Heart left ventricle (tissue), 16 donors: ENCODE data around the gene GAMT. TPM values are rescaled to one million over a fixed set of nuclear protein-coding genes. Genes with fewer than 3 reads are reported as not detected.

ENCODE experiments used
- ATAC-seq, 4 donors: fragments of 200-7000 bp; cut with Tn5 transposase; one replicate each; pipeline ENCODE4 v1.9.1; 2020 to 2022; ENCODE audit warnings: moderate library complexity in 4 of 4, mild to moderate bottlenecking in 3 of 4, moderate number of reproducible peaks in 1 of 4
- DNase-seq, 5 donors: peaks; one replicate each; pipeline ENCODE4 v3.0.0-alpha.2; 2020
- H3K27ac ChIP-seq, 12 donors: fragments of 200-600 bp; sonication (generic) in 4 of 12; one replicate each; pipeline versions ENCODE4 v1.5.0 to v1.8.0; 2016 to 2022; ENCODE audit warnings: mild to moderate bottlenecking in 2 of 12
- H3K27me3 ChIP-seq, 9 donors: fragments of 200-600 bp; sonication (generic) in 2 of 9; one replicate each; pipeline versions ENCODE4 v1.5.1 to v1.8.0; 2016 to 2022; ENCODE audit warnings: mild to moderate bottlenecking in 3 of 9
- H3K36me3 ChIP-seq, 9 donors: fragments of 200-600 bp; sonication (generic) in 2 of 9; one replicate each; pipeline versions ENCODE4 v1.5.0 to v1.8.0; 2018 to 2022; ENCODE audit warnings: mild to moderate bottlenecking in 2 of 9
- H3K4me1 ChIP-seq, 12 donors: fragments of 200-600 bp; sonication (generic) in 4 of 12; one replicate each; pipeline versions ENCODE4 v1.5.0 to v1.8.0; 2016 to 2022; ENCODE audit warnings: mild to moderate bottlenecking in 3 of 12
- H3K4me3 ChIP-seq, 12 donors: fragments of 200-600 bp; sonication (generic) in 4 of 12; one replicate each; pipeline versions ENCODE4 v1.5.0 to v1.8.0; 2017 to 2022; ENCODE audit warnings: mild to moderate bottlenecking in 9 of 12, moderate library complexity in 4 of 12
- H3K9me3 ChIP-seq, 12 donors: fragments of 200-600 bp; sonication (generic) in 4 of 12; one replicate each; pipeline versions ENCODE4 v1.5.0 to v1.8.0; 2016 to 2022; ENCODE audit warnings: mild to moderate bottlenecking in 1 of 12
- CTCF ChIP-seq, 12 donors: fragments of 200-600 bp; sonication (generic) in 4 of 12; IDR thresholded peaks; one replicate each; pipeline versions ENCODE4 v1.5.0 to v1.8.0; 2018 to 2022; ENCODE audit warnings: antibody characterized with exemption in 12 of 12, mild to moderate bottlenecking in 5 of 12
- POLR2A ChIP-seq, 2 donors: fragments of 450-650 bp; IDR thresholded peaks; one replicate each; pipeline ENCODE4 v1.6.1; 2017; ENCODE audit warnings: antibody characterized with exemption in 2 of 2, mild to moderate bottlenecking in 2 of 2, moderate library complexity in 2 of 2
- WGBS, 4 donors: extraction: QIAGEN DNeasy Blood & Tissue Kit in 2 of 4; methylation state at CpG; one replicate each; pipeline versions ENCODE4 v1.1.5 to v1.1.7; 2013 to 2018; 5-methylcytosine and 5-hydroxymethylcytosine counted together
- intact Hi-C, 10 donors: fragments of 100-400 bp; cut with DNase I; formaldehyde crosslinking; loops; one replicate each; pipeline versions ENCODE4 v1.11.1 to v1.14.2; 2022
- polyA plus RNA-seq, 2 donors: library from polyadenylated mRNA; stranded (reverse); fragments of 200-250 nt; gene quantifications; one replicate each; pipeline ENCODE4 v1.2.3, GENCODE V29; 2013
- total RNA-seq, 9 donors: library from RNA; depleted of rRNA in 2 of 9; stranded (reverse); fragments of >200 nt in 2 of 9; fragmentation: NEBNext Ultra II Directional in 3 of 9; extraction: Animal tissue kit (Norgen Biotek cat#: 25700) in 3 of 9; gene quantifications; one replicate each; pipeline versions ENCODE4 v1.1.0 to v1.2.4, GENCODE V29; 2016 to 2023
- donor health status: ischemic (EF 13 %, LVEDD 7.1; RV severe dilation, severe dysfunction).
- donor health status: healthy with polysubstance abuse.
- donor health status: DM: no; HTN: yes; CAD: no.
- donor health status: DM: no; HTN: no; CAD: no.
- donor health status: ischemic (EF 25% LVEDD 6.9; RV normal size, moderate dysfunction).
- donor health status: ischemic (EF 25% LVEDD 5.7; RV mildly dilated, moderate dysfunction).
- donor health status: healthy.
- donor health status: DM: yes; HTN: yes; CAD: no.
- donor health status: ischemic (EF 35%, LVEDD 5.7; RV mildly dilated, moderate dysfunction).
- donor health status: nonischemic (EF 11% LVEDD 7.7; RV severe dilation, severe dysfunction).
- donor health status: DM: yes; HTN: yes; CAD: no.
- donor health status: PGD.
- donor health status: ischemic (EF 29% LVEDD 5.4; RV normal size, mild dysfunction).
- donor health status: nonischemic (EF 23%, LVEDD 6.1; RV moderate dilation, normal function).

GAMT gene
- total and polyA plus RNA-seq, 11 donors, result 21.9 to 180 (median 62.5) TPM

GRCh38 chr19:1386945-1387683 is 14.2 kb downstream of the GAMT start:
- Histone ChIP-seq H3K4me1 (peaks cover 2 to 51% (median 37%) of the 10 kb centered on the region in 12 donors), H3K36me3 (peaks cover 2 to 52% (median 37%) of the 10 kb centered on the region in 9 donors)

GRCh38 chr19:1385816-1386215 is 15.5 kb downstream of the GAMT start:
- DNase-seq (peak in 1 of 5 donors; percentile 69), ATAC-seq (no peak)
- Histone ChIP-seq H3K27ac (peak overlapping the region in 7 of 12 donors; percentile 25 to 97 (median 57)), H3K27me3 (no peaks in the 10 kb centered on the region), H3K4me1 (peaks cover 2 to 57% (median 42%) of the 10 kb centered on the region in 12 donors), H3K4me3 (peak overlapping the region in 2 of 12 donors; percentile 2 to 8), H3K9me3 (no peaks in the 10 kb centered on the region), H3K36me3 (peaks cover 2 to 39% (median 24%) of the 10 kb centered on the region in 9 donors)
- WGBS, 4 donors, result 57 to 100% (median 78%) methylated on average over 1 to 3 of the region's 3 CpGs
- intact Hi-C loops, result loop anchor here in 1 of 10 donors (10.0 kb wide), 1 partner anchor 111 kb away; the partner anchor contains the start of gene FAM174C
- no peak for TF ChIP-seq CTCF (IDR thresholded peaks at IDR 0.05)
- TF ChIP-seq POLR2A (IDR thresholded peaks at IDR 0.05), result no peak

More at GRCh38 chr19:1386945-1387683, 14.2 kb downstream of the GAMT start:
- no peaks in the 10 kb centered on the region for H3K27me3 ChIP-seq
- 71 to 84% (median 83%) methylated on average over 20 to 39 of the region's 39 CpGs for WGBS, 4 donors
- H3K4me3 ChIP-seq, result no peak overlapping the region
- no peak for DNase-seq
- ATAC-seq, result no peak
- H3K27ac ChIP-seq, result peak overlapping the region in 5 of 12 donors; percentile 41 to 96 (median 54)
- H3K9me3 ChIP-seq, result no peaks in the 10 kb centered on the region
- intact Hi-C loops, result loop anchor here in 1 of 10 donors (10.0 kb wide), 1 partner anchor 112 kb away; the partner anchor contains the start of gene FAM174C
- TF ChIP-seq CTCF (IDR thresholded peaks at IDR 0.05) (no peak), POLR2A (IDR thresholded peaks at IDR 0.05) (no peak)

- DNase-seq (no peak), ATAC-seq (no peak)
- peaks cover 2 to 57% (median 42%) of the 10 kb centered on the region in 12 donors for H3K4me1 ChIP-seq
These were observed 16.7 kb downstream of the GAMT start for GRCh38 chr19:1384478-1385110.

More at GRCh38 chr19:1384478-1385110, 16.7 kb downstream of the GAMT start:
- 12 to 28% (median 27%) methylated on average over 14 to 17 of the region's 17 CpGs for WGBS, 4 donors
- TF ChIP-seq CTCF (IDR thresholded peaks at IDR 0.05), result no peak
- TF ChIP-seq POLR2A (IDR thresholded peaks at IDR 0.05), result no peak
- no peaks in the 10 kb centered on the region for H3K27me3 ChIP-seq
- intact Hi-C loops, result loop anchor here in 2 of 10 donors (5.0 to 10.0 kb wide), 3 partner anchors 67 to 110 kb away; partner anchors contain the start of gene FAM174C (in 2 of the 2)
- no peaks in the 10 kb centered on the region for H3K9me3 ChIP-seq
- H3K27ac ChIP-seq, result peak overlapping the region; percentile 92 to 99 (median 96)
- H3K36me3 ChIP-seq, result peaks cover 0 to 26% (median 12%) of the 10 kb centered on the region in 9 donors
- peak overlapping the region; percentile 69 to 100 (median 88) for H3K4me3 ChIP-seq
